ENCODE measurements around the gene GPSM3. TPM values are rescaled to one million over a fixed set of nuclear protein-coding genes. Genes with fewer than 3 reads are reported as not detected.
"Not testable (repeated sequence)": the region's sequence is repeated elsewhere in the genome, so short reads cannot be mapped to it uniquely, and the experiment has no call there.

Gene GPSM3
- total RNA-seq, 2 experiments from 2014 or later = 251 to 260 TPM

DNA sequence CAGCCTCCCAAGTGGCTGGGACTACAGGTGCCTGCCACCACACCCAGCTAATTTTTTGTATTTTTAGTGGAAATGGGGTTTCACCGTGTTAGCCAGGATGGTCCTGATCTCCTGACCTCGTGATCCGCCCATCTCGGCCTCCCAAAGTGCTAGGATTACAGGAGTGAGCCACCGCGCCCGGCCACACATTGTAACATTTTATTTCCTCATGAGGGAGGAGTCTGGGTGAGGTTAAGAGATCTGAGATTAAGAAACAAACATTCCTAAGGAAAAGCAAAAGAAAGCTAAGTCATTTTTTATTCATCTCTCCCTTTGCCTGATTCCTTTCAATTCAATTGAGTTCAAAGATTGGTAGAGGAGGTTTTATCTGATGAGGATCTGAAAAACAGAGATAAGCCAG, 48.2 kb downstream of the GPSM3 start:
- Mint-ChIP-seq H3K4me1 (peaks cover 11% of the 10 kb centered on the region), H3K27me3 (peaks cover 35% of the 10 kb centered on the region)
- ATAC-seq (ENCODE audit: low read depth); H3K27ac Mint-ChIP-seq; POLR2A ChIA-PET; H3K36me3 Mint-ChIP-seq; H3K9me3 Mint-ChIP-seq; H3K4me3 Mint-ChIP-seq; DNase-seq: not testable (repeated sequence)

Small RNA genes within 50 kb of the gene (microRNA-seq; reads per million reads assigned to microRNA genes)
- 4.2 reads per million for gene MIR6721
- not detected for gene MIR6833

Other genes with a start within 250 kb of the GPSM3 start
- gene CFB, start 246.5 kb downstream of the GPSM3 start, total RNA-seq = 1 to 10 TPM; 1.2 to 2.1 TPM
- gene NELFE, start 233.7 kb downstream of the GPSM3 start, total RNA-seq = 10 to 100 TPM; 61.3 to 62.5 TPM
- 100 to 1,000 TPM; 102 to 112 TPM for gene SKIC2, start 233.5 kb downstream of the GPSM3 start, total RNA-seq
- 10 to 100 TPM; 22.4 to 28.6 TPM for gene DXO, start 220.5 kb downstream of the GPSM3 start, total RNA-seq
- 1 to 10 TPM; 3.4 to 6.7 TPM for gene C4A, start 210.6 kb downstream of the GPSM3 start, total RNA-seq
- gene C4B, start 177.8 kb downstream of the GPSM3 start, total RNA-seq = 1 to 10 TPM; 4.1 to 5.7 TPM
- gene CYP21A2, start 154.2 kb downstream of the GPSM3 start, total RNA-seq = under 1 TPM; 0.43 to 0.72 TPM
- 1 to 10 TPM; 8.6 to 9.2 TPM for gene TNXB, start 83.3 kb downstream of the GPSM3 start, total RNA-seq
- 100 to 1,000 TPM; 136 to 147 TPM for gene ATF6B, start 64.4 kb downstream of the GPSM3 start, total RNA-seq
- 1 to 10 TPM; 5.5 to 6.3 TPM for gene FKBPL, start 62.4 kb downstream of the GPSM3 start, total RNA-seq
- 1 to 10 TPM; 1.1 to 1.2 TPM for gene PRRT1, start 40.7 kb downstream of the GPSM3 start, total RNA-seq
- gene PPT2, start 38.5 kb downstream of the GPSM3 start, total RNA-seq = 10 to 100 TPM; 19.2 to 23.7 TPM
- 10 to 100 TPM; 19.6 to 22.6 TPM for gene EGFL8, start 28.0 kb downstream of the GPSM3 start, total RNA-seq
- 10 to 100 TPM; 38.1 to 40.8 TPM for gene AGPAT1, start 16.6 kb downstream of the GPSM3 start, total RNA-seq
- gene RNF5, start 14.2 kb downstream of the GPSM3 start, total RNA-seq = 10 to 100 TPM; 44.5 to 49.5 TPM
- 10 to 100 TPM; 47.4 to 52.3 TPM for gene AGER, start 8.4 kb downstream of the GPSM3 start, total RNA-seq
- gene PBX2, start 2.4 kb downstream of the GPSM3 start, total RNA-seq = 100 to 1,000 TPM; 107 to 112 TPM
- under 1 TPM; 0.67 to 0.79 TPM for gene NOTCH4, start 31.4 kb upstream of the GPSM3 start, total RNA-seq
- gene TSBP1, start 179.3 kb upstream of the GPSM3 start, total RNA-seq = not detected
- not detected for gene BTNL2, start 214.5 kb upstream of the GPSM3 start, total RNA-seq
- 10 to 100 TPM; 25.8 to 26.1 TPM for gene HLA-DRA, start 247.2 kb upstream of the GPSM3 start, total RNA-seq

Measured in activated naive CD8-positive, alpha-beta T cell treated with anti-CD3 and anti-CD28 coated beads, Interleukin-2, amount 10 ng/mL, durations not matched to agents 7 days and 5 days (primary cell).